Epithelial cell of prostate (primary cell): ENCODE results near the gene CACNA2D4.

Experiments
- DNase-seq: peaks from one replicate; pipeline ENCODE4 v3.0.0-alpha.2; 2011; ENCODE audit warnings: low read depth, low spot score
- H3K27ac ChIP-seq: fragments of 450-650 bp; 2 replicates; pipeline ENCODE4 v1.5.1; 2017; ENCODE audit warnings: mild to moderate bottlenecking

The CACNA2D4 gene

DNA sequence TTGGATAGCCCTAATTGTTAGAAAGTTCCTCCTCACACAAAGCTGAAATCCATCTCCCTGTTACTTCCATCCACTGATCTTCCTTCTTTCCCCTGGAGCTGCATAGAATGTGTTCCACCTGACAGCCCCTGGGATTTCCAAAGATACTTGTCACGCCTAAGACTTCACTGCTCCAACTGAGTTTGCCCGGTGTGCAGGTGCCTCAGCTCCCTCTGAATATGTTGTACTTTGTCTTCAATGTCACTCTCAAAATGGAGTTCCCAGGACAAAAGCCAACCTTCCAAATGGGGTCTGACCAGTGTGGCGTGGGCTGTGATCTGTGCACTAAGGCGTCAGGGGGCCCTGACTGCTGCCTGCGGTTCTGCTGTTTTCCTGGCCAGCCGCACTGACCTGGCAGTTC lies 42.8 kb downstream of the CACNA2D4 start:
- no peak for DNase-seq
- no peak overlapping the region for H3K27ac ChIP-seq

DNA sequence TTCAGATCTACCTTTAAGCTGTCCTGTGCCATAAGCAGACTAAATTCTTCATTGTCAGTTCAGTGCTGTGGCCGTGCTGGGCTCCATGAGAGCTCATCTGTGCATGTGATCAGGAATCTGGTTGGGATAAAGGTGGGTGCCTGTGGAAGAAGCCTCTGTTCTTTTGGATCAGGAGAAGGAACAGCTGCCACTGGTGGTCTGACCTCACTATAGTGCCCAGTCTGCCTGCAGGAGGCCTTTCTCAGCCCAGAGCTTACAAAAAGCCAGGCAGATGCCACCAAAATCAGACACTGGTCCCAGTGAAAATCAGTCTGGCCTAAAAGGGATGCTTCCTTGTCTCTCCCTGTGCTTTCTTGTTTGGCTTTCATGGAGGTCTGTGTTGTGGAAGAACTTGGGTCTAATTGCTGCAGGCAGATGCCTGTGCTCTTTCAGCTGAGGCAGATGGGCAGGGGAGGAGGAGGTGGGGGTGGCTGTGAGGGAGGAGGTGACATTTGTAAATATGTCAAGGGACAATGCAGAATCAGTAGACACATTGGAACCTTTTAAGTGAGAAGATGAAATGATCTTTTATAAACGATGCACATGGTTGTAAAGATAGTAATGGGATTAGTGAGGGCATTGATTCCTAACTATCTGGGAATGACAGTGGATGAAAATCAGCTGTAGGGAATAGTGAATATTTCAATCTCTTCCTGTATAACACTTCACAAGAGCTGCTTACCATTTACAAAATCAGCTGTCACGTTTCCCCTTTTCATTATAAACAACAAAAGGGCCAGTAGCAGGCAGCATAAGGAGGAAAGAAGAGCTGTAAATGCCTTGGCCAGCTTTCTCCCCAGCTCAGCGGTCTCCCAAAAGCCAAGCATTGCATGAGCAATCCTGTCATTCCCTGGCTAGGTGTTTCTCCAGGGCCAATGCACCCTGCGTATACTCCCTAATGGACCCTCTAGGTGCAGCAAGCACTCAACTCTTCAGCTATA lies 44.6 kb downstream of the CACNA2D4 start:
- DNase-seq = no peak
- no peak overlapping the region for H3K27ac ChIP-seq

DNA sequence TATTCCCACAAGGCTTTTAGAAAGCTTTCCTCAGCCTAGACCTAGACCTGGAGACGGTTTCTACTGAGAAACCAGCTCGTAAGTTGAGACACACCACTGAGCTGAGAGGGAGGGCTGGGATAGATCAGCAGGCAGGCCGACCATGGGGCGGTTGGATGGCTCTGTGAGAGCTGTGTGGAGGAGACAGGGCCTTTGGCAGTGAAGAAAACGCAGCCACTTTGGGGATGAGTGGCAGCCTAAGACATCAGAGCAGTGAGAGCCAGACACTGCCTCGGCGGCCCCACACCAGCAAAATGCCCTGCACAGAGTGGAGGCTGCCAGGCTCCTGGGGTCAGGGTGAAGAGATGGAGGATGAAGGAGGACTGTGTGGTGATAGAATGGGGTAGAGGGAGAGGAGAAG lies 46.0 kb downstream of the CACNA2D4 start:
- H3K27ac ChIP-seq = no peak overlapping the region
- DNase-seq = no peak

DNA sequence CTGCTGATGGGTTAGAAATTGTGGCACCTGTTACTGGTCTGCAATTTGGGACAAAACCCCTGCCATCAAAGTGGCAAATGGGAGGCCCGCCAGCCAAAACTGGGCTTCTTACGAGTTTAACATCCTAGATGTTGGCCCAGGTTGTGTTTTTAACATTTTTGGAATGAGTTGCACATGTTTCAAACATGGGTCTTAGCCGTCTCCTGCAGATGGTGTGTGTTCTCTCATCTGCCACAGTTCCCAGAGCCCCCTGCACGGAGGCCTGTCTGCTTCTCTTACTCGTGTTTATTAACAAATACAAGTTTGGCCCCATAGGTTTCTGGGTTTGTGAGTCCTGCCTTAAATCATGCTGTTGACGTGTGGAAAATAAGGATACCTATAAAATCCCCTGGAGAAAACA lies 46.5 kb downstream of the CACNA2D4 start:
- no peak overlapping the region for H3K27ac ChIP-seq
- DNase-seq = no peak

DNA sequence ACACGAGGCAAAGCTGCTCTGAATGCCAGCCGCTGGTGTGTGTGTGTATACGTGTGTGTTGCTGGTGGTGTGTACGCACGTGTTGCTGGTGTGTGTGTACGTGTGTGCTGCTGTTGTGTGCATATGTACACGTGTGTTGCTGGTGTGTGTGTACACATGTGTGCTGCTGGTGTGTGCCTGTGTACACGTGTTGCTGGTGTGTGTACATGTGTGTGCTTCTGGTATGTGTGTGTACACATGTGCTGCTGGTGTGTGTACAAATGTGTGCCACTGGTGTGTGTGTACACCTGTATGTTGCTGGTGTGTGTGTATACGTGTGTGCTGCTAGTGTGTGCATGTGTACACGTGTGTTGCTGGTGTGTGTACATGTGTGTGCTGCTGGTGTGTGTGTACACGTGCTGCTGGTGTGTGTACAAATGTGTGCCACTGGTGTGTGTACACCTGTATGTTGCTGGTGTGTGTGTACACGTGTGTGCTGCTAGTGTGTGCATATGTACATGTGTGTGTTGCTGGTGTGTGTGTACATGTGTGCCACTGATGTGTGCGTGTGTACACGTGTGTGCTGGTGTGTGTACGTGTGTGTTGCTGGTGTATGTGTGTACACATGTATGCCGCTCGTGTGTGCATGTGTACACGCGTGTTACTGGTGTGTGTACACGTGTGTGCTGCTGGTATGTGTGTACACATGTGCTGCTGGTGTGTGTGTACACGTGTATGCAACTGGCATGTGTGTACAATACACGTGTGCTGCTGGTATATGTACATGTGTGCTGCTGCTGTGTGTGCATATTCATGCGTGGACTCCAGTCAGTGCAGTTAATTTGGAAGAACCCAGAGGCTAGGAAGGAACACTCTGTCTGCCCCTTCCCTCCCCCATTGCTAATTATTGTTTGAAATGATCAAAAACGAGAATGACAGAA lies 47.2 kb downstream of the CACNA2D4 start:
- H3K27ac ChIP-seq = no peak overlapping the region
- no peak for DNase-seq

DNA sequence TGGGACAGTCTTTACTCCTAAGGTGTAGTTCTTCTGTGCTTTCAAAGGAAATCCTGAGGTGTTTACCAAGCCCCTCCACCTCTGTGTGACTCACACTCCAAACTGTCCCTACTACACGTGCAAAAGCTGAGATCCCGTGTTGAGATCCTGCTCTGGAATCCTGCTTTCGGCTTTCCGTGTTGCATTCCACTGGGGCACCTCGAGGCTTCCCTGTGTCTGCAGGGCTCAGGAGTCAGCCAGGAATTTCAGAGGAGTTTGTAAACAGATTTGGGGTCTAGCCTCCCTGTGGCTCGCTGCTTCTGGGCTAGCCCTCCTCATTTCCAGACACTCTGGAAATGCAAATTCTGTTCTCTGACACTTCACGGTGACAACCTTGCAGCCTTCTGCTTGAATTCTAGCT lies 48.4 kb downstream of the CACNA2D4 start:
- DNase-seq = no peak

DNA sequence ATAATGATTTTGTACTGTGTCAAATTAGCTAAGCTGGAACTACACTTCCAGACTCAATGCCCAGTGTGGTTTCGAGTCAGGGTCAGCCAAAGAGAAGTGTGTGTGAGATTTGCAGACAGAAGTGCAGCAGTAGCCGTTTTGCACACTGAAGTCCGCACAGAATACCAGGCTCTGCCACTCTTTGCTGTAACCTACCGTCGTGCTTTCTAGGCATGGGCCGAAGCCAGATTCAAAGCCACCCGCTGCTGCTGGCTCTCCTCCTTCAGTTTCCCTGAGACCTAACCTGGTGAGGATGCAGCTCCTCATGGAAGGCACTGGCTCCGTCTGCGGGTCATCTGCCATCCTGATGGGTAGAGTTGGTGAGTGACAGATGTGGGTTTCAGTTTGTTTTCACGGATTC lies 49.3 kb downstream of the CACNA2D4 start:
- H3K27ac ChIP-seq = no peak overlapping the region
- DNase-seq = no peak

More for the DNA sequence above, 48.4 kb downstream of the CACNA2D4 start:
- no peak overlapping the region for H3K27ac ChIP-seq

DNA sequence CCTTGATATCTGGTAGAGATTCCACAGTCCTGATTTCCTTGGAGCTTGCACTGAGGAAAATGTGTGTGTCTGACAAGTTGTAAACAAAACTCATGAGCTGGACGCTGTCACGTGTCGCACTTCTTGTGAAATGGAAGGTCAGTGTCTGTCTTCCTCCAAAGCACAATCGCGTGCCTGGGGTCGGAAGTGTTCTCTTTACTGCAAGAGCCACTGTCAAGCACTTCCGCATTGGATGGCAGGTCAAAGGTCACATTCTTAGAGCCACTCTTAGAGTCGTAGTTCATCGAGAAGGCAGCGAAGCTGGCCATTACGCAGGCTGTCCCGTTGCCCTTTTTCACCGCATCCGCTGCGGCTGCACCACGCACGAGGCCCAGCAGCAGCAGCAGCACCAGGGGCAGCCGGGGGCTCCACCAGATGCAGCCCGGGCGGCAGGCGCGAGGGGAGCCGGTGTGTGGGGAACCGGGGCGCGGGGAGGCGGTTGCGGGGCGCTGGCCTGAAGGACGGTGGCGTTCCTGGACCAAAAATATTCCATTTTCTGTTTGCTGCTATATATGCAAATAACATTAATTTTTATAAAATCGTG lies 53.1 kb downstream of the CACNA2D4 start:
- no peak overlapping the region for H3K27ac ChIP-seq
- no peak for DNase-seq

DNA sequence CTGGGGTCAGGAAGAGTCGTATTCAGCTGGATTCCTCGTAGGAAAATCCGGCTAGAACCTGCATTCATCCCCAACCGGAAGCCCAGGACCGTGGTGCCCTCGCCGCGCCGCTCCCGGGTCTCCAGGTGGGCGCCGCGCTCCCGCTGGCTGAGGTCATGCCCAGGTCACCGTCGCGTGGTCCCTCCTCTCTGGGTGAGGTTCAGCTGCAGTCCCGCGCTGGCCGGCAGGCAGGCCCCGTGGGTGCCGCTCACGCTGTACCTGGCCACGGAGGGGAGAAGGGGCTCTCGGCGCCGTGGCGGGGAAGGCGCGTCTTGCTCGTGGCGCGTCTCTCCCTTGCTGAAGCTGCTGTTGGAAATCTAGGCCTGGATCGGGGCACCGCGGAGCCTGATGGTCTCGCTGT lies 53.6 kb downstream of the CACNA2D4 start:
- no peak overlapping the region for H3K27ac ChIP-seq
- no peak for DNase-seq

DNA sequence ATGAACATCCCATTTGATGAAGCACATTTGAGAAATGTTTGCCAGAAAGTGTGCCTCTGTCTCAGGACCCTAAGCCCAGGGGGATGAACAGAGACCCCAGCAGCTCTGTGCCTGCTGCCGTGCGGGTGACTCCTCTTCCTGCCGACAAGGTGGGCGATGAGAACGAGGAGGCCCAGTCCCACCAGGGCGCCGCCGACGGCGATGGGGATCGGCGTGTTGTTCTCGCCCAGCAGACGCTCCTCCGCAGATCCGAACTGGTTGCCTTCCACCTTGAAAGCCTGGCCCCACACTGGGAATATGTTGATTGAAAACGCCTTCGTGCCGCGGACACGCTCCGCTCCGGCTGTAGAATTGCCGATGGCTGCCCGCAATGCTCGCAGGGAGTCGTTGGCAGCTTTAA lies 54.0 kb downstream of the CACNA2D4 start:
- no peak overlapping the region for H3K27ac ChIP-seq

DNA sequence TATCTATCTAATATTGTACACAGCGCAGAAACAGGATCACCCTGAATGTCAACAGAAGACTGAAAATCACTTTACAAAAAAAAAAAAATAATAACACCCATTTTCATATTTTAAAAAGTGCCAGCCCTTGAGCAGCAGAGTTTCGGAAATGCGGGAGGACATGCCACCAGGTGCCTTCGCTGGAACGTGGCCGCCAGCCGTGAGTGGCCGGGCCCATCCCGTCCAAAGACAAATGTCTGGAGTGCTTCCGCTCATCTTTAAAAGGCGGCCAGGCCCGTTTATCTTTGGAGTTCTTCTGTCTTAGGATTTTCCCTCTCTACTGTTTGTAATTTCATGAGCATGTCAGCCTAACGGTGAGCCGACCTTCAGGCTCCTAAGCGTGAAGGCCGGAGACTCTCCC lies 54.6 kb downstream of the CACNA2D4 start:
- H3K27ac ChIP-seq = no peak overlapping the region
- no peak for DNase-seq

More for the DNA sequence above, 54.0 kb downstream of the CACNA2D4 start:
- no peak for DNase-seq

DNA sequence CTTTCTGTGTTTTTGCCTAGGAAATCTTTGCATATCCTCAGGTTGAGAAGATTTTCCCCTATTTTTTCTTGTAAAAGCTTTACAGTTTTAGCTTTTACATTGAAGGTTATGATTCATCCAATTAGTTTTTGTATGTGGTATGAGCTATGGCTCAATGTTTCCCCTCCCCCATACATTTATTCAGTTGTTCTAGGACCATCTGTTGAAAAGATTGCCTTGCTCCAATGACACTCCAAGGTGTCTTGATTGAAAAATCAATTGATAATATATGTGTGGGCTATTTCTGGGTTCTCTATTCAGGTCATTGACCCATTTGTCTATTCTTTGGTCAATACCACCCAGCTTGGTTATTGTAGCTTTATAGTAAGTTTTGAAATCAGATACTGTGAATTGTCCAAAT lies 55.5 kb downstream of the CACNA2D4 start:
- no peak for DNase-seq
- no peak overlapping the region for H3K27ac ChIP-seq

DNA sequence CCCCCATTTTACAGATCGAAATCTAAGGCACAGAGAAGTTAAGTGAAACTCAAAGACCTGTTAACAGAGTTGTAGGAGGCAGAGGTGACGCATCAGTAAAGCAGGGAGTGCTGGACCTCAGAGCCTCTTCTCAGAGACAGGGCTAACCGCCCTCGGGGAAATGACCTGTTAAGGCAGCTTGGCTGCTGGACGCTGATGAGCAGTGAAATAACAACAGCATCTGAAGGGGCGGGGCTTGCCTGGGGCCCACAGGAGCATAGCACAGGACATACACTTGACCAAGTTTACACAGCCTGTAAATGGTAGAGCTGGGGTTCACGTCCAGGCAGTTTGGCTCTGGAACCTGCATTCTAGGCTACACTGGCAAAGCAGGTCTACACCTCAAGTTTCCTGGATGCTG lies 58.8 kb downstream of the CACNA2D4 start:
- H3K27ac ChIP-seq = no peak overlapping the region
- no peak for DNase-seq

DNA sequence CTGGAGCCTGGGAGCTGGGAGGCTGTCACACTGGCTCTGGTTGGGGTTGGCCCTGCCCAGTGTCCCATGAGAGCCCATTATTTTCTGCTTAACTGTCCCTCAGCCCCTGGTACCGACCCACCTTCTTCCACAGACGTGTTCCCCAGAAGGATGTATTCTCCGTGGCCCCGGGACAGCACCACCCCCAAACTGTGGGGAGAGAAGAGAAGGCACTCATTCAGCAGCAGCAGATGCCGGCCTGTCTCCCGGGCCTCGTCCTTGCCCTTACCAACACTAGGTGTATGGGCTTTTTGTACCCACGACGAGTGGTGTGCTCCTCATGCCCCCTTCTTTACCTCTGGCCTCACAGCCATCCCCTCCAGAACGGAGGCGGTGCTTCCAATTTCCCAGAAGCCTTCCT lies 60.0 kb downstream of the CACNA2D4 start:
- H3K27ac ChIP-seq = no peak overlapping the region
- DNase-seq = no peak

DNA sequence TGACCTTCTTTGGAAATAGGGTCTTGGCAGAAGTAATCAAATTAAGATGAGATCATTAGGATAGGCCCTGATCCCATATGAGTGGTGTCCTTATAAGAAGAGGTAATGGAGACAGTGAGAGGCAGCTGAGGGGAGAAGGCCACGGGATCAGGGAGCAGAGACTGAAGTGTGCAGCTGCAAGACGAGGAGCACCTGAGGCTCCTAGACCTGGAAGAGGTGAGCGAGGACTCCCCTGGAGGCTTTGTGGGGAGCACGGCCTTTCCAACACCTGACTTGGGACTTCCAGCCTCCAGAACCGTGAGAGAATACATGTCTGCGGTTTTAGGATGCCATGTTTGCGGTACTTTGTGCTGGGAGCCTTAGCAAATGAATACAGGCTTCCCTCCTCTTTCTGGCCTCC lies 60.6 kb downstream of the CACNA2D4 start:
- H3K27ac ChIP-seq = no peak overlapping the region
- DNase-seq = no peak

DNA sequence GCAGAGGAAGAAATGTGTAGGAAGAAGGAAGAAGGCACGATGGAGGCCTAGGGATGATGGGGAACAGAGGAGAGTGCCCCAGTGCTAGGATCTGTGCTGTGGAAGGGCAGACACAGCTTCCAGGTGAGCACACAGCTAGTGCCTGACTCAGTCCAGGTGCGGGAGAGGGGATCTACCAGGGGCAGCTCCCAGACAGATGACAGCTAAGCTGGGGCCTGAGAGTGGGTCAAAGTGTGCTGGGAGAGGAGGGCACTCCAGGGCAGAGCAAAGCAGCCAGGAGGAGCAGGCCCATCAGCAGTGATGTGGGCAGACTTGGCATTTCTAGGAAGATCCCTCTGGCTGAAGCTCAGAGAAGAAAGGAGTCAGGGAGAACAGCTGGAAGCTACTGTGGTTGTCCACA lies 61.4 kb downstream of the CACNA2D4 start:
- no peak for DNase-seq
- no peak overlapping the region for H3K27ac ChIP-seq

DNA sequence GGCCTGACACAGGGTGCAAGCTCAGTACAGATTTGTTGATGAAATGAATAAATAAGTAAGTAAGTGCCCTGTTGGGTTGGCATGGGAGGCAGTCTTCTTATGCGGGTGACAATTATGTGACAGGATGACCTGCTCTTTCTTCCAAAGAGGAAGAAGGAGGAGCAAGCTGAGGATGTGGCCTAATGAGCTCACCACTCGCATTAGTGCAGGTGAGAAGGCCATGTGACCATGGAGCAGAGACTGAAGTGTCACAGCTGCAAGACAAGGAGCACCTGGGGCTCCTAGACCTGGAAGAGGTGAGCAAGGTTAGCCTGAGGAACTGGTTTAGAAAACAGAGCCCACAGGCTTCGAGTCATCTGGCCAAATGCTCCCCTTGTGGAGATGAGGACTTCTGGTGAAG lies 63.2 kb downstream of the CACNA2D4 start:
- no peak for DNase-seq
- H3K27ac ChIP-seq = no peak overlapping the region

DNA sequence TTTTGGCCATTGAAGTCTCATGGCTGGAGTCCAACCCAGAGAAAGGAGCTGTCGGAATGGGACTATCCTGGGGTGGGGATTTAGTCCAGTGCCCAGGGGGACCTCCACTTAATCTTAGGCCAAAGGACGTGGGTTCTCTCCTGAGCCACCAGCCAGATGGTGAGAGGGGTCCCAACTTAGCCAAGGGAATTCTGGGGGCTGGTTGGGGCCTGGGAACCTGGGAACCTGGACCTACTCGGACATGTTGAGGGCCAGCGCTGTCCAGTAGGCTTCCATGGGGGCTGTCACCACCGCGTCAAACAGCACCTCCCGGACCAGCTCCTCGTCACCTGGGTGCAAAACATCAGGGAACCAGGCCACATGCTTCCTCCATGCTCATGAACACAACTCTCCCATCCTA lies 64.7 kb downstream of the CACNA2D4 start:
- no peak for DNase-seq
- H3K27ac ChIP-seq = no peak overlapping the region

DNA sequence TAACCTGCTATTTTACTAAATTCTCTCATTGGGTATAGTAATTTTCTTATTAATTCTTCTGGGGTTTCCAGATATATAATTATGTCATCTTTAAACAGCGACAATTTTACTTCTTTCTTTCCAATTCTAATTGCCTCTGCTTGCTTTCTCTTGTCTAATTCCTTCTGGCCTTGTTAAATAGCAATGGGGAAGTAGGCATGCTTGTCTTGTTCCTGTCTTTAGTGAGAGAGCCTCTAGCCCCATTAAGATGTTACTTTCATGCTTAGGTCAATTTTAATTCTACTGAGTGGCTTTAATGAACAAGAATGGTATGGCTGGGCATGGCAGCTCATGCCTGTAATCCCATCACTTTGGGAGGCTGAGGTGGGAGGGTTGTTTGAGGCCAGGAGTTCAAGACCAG lies 66.4 kb downstream of the CACNA2D4 start:
- DNase-seq = no peak
- H3K27ac ChIP-seq = no peak overlapping the region

DNA sequence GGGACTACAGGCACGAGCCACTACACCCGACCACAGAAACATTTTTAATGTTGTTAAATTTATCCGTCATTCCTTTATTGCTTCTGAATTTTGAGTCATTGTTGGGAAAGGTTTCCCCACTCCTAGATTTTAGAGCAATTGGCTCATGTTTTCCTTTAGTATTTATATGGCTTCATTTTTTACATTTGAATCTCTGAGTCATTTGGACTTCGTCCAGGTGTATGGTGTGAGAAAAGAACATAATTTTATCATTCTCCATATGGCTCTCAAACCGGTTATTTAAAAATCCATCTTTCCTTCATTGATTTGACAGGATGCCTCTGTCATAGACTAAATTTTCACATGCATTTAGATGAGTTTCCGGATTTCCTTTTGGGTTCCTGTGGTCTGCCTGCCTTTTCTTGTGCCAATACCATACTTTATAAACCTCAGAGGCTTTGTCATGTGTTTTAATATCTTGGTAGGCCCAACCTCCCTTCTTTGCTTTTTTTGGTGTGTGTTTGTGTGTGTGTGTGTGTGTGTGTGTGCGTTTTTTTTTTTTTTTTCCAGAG lies 67.2 kb downstream of the CACNA2D4 start:
- no peak overlapping the region for H3K27ac ChIP-seq
- DNase-seq = peak; percentile 6
